ENCODE results near the gene PGM2L1.

Gene PGM2L1

GRCh38 chr11:74284466-74284865 is 113.8 kb downstream of the PGM2L1 start:
- no peak for DNase-seq

- DNase-seq, result no peak
These were observed 114.6 kb downstream of the PGM2L1 start for GRCh38 chr11:74283580-74284180.

GRCh38 chr11:74282914-74283371 is 115.3 kb downstream of the PGM2L1 start:
- no peak for DNase-seq

GRCh38 chr11:74282421-74282820 is 115.8 kb downstream of the PGM2L1 start:
- DNase-seq, result no peak

GRCh38 chr11:74280494-74280893 is 117.7 kb downstream of the PGM2L1 start:
- no peak for DNase-seq
